Calu3 (cell line): ENCODE measurements around the gene SAMD1. TPM values are rescaled to one million over a fixed set of nuclear protein-coding genes. Genes with fewer than 3 reads are reported as not detected.

ENCODE experiments used
- BruUV-seq: library from RNA; stranded (reverse); fragments of 400-500 nt; replicated peaks from 2 replicates; lab custom pipeline; 2021; lab: Mats Ljungman, UMichigan
- CTCF ChIA-PET: fragments of 300-600 bp; sonication (Branson Sonifier 250); formaldehyde crosslinking; loops from one replicate; lab custom pipeline; 2022; ENCODE audit warnings: antibody characterized with exemption; lab: Charles Lee
- DNase-seq: peaks from one replicate; pipeline ENCODE4 v3.0.0; 2022
- H3K27ac Mint-ChIP-seq: one replicate; pipeline ENCODE4 v1.8.0; 2022; ENCODE audit warnings: mixed read lengths; ENCODE audit not compliant: unreplicated experiment
- H3K27me3 Mint-ChIP-seq: one replicate; pipeline ENCODE4 v1.8.0; 2022; ENCODE audit warnings: mixed read lengths; ENCODE audit not compliant: unreplicated experiment
- H3K36me3 Mint-ChIP-seq: one replicate; pipeline ENCODE4 v1.8.0; 2022; ENCODE audit warnings: mild to moderate bottlenecking, moderate library complexity, mixed read lengths; ENCODE audit not compliant: insufficient read depth, unreplicated experiment
- H3K4me1 Mint-ChIP-seq: one replicate; pipeline ENCODE4 v1.8.0; 2022; ENCODE audit warnings: mild to moderate bottlenecking, low read depth, mixed read lengths; ENCODE audit not compliant: unreplicated experiment
- H3K4me3 Mint-ChIP-seq: one replicate; pipeline ENCODE4 v1.8.0; 2022; ENCODE audit warnings: mild to moderate bottlenecking, low read depth, moderate library complexity, mixed read lengths; ENCODE audit not compliant: unreplicated experiment
- H3K9me3 Mint-ChIP-seq: one replicate; pipeline ENCODE4 v1.8.0; 2022; ENCODE audit warnings: low read depth, mixed read lengths; ENCODE audit not compliant: unreplicated experiment
- intact Hi-C: fragments of 100-400 bp; cut with micrococcal nuclease; formaldehyde crosslinking; loops from one replicate; pipeline ENCODE4 v1.10.0; 2022; ENCODE audit not compliant: unreplicated experiment
- total RNA-seq: library from RNA; stranded (reverse); gene quantifications from 2 replicates; pipeline ENCODE4 v1.2.3, GENCODE V29; 2022
- TF ChIP-seq, protein P1 (sequence below): fragments of 200-600 bp; IDR thresholded peaks from one replicate; pipeline ENCODE4 v1.8.0; 2022; ENCODE audit warnings: antibody characterized with exemption; ENCODE audit not compliant: unreplicated experiment

Gene SAMD1
- total RNA-seq, 1 experiment from 2014 or later: 41.1 TPM

DNA sequence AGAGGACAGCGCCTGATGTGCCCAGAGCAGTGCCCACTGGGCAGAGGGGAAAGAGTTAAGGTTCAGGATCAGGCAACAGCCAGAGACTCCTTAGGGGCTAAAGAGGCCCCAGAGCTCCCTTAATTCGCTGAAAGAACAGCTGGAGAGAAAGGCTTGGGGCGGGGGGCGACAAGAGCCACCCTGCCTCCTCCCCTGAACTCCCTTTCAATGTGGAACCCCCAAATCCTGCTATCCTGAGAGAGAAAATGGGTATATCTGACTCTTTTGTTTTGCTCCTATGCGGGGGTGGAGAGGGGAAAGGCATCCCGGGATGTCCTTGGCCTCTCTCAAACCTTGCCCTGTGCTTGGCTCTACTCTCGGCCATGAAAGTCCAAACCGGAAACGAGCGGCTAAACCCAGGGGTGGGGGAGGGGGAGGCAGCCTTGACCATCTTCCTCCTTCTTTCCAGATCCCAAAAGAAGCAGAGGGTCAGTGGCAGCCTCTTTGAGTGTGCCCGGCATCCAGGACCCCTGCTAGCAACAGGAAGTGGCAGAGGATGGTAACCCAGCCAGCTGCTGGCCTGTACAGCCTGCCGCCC is 22.3 kb upstream of the SAMD1 start:
- H3K36me3 Mint-ChIP-seq: peaks cover 26% of the 10 kb centered on the region
- intact Hi-C loops: no loop called here
- DNase-seq: no peak
- H3K4me3 Mint-ChIP-seq: no peak overlapping the region
- no TSS peak for BruUV-seq
- CTCF ChIA-PET: no interaction called here
- TF ChIP-seq, protein P1, sequence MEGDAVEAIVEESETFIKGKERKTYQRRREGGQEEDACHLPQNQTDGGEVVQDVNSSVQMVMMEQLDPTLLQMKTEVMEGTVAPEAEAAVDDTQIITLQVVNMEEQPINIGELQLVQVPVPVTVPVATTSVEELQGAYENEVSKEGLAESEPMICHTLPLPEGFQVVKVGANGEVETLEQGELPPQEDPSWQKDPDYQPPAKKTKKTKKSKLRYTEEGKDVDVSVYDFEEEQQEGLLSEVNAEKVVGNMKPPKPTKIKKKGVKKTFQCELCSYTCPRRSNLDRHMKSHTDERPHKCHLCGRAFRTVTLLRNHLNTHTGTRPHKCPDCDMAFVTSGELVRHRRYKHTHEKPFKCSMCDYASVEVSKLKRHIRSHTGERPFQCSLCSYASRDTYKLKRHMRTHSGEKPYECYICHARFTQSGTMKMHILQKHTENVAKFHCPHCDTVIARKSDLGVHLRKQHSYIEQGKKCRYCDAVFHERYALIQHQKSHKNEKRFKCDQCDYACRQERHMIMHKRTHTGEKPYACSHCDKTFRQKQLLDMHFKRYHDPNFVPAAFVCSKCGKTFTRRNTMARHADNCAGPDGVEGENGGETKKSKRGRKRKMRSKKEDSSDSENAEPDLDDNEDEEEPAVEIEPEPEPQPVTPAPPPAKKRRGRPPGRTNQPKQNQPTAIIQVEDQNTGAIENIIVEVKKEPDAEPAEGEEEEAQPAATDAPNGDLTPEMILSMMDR: no peak
- H3K4me1 Mint-ChIP-seq: no peaks in the 10 kb centered on the region
- no peaks in the 10 kb centered on the region for H3K27me3 Mint-ChIP-seq
- H3K27ac Mint-ChIP-seq: no peak overlapping the region
- no peaks in the 10 kb centered on the region for H3K9me3 Mint-ChIP-seq

DNA sequence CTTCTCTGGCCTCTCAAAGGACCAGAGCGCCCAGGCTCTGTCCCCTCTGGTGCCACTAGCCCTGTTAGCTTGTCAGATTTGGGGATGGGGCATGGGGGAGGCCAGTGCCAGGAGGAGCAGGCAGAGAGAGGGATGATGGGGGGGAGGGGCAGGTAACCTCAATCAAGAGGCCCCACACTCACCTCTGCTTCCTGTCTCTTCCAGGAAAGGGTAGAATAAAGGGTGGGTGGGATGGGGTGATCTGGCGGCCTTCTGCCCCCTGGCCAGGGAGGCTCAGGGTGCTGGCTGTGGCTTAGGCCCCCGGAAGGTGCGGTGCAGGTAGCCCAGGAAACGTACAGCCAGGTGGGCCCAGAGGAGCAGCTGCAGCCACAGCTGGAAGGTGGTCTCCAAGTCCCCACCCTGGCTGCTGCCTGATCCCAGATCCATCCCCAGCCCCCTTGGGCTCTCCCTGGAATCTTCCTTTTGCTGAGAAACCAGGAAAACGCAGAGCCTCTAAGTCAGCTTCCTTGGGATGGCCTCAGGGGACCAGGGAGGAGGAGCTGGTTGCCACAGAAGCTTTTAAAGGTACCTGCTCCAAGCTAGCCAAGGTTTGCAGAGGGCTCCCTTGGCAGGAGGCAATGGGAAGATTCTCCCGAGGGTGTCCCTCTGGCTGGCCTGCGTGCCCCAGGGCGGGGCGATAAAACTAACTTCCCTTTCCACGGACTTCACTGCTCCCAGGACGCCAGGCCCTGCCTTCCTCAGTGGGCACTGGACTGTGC is 21.7 kb upstream of the SAMD1 start:
- intact Hi-C loops: no loop called here
- no peaks in the 10 kb centered on the region for H3K9me3 Mint-ChIP-seq
- CTCF ChIA-PET: no interaction called here
- H3K27ac Mint-ChIP-seq: no peak overlapping the region
- TF ChIP-seq, protein P1: no peak
- no peak for DNase-seq
- no peaks in the 10 kb centered on the region for H3K27me3 Mint-ChIP-seq
- peaks cover 19% of the 10 kb centered on the region for H3K36me3 Mint-ChIP-seq
- H3K4me3 Mint-ChIP-seq: no peak overlapping the region
- no TSS peak for BruUV-seq
- H3K4me1 Mint-ChIP-seq: no peaks in the 10 kb centered on the region

DNA sequence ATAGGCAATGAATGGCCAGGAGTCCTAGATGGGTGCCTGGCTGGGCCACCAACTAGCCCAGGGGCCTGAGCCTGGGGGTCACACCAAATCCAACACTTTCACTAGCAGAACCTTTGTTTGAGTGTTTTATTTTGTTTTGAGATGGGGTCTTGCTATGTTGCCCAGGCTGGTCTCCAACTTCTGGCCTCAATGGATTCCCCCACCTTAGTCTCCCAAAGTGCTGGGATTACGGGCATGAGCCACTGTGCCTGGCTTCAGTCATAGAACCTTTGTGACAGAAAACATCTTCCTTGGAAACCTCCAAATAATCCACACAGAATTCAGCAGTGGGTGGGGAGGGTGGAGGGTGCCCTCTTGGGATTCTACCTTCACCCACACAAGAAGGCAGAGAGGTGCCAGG is 20.9 kb upstream of the SAMD1 start:
- intact Hi-C loops: no loop called here
- Mint-ChIP-seq H3K4me1 (no peaks in the 10 kb centered on the region), H3K9me3 (no peaks in the 10 kb centered on the region), H3K36me3 (peaks cover 12% of the 10 kb centered on the region), H3K4me3 (no peak overlapping the region), H3K27ac (no peak overlapping the region), H3K27me3 (no peaks in the 10 kb centered on the region)
- DNase-seq: no peak
- CTCF ChIA-PET: no interaction called here
- no TSS peak for BruUV-seq
- TF ChIP-seq, protein P1: no peak

DNA sequence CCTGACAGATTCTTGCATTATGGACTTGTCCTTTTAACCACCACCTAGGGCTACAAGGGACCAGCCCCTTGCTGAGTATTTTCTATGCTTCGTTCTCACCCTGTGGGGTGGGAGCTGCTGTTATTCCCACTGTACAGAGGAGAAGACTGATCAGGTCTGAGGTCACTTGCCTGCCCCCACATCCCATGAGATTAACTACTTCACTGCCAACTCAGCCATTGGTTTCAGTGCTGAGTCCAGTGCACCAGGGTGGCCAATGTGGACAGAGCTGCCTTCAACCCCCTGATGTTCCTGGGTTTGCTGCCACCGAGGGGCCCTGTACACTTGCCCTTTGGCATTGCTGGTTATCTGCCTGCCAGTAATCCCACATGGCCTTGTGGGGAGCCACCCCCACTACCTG is 20.1 kb upstream of the SAMD1 start:
- H3K27me3 Mint-ChIP-seq: no peaks in the 10 kb centered on the region
- H3K27ac Mint-ChIP-seq: no peak overlapping the region
- CTCF ChIA-PET: interaction anchor here (0.6 kb wide), 1 partner anchor 1378 kb away, joined by 4 read pairs; no protein-coding TSS in a partner anchor
- intact Hi-C loops: no loop called here
- no peak for DNase-seq
- H3K4me1 Mint-ChIP-seq: no peaks in the 10 kb centered on the region
- no peak overlapping the region for H3K4me3 Mint-ChIP-seq
- peaks cover 10% of the 10 kb centered on the region for H3K36me3 Mint-ChIP-seq
- TF ChIP-seq, protein P1: no peak
- no TSS peak for BruUV-seq
- no peaks in the 10 kb centered on the region for H3K9me3 Mint-ChIP-seq
